ENCODE measurements around the gene OPRPN. TPM values are rescaled to one million over a fixed set of nuclear protein-coding genes. Genes with fewer than 3 reads are reported as not detected.

Gene OPRPN
- not detected for total RNA-seq
- polyA plus RNA-seq, result 0.34 TPM
- long read RNA-seq, donor 1, result 0 reads
- long read RNA-seq, donor 2, result 0 reads
- long read RNA-seq, donor 3, result 0 reads
- long read RNA-seq, donor 4, result 0 reads
- long read RNA-seq, donor 5, partial matches to known transcripts, result 0 of 1 reads
- long read RNA-seq, donor 5, other reads (novel, unspliced or antisense), result 0 of 1 reads
- long read RNA-seq, donor 6, result 0 reads
- long read RNA-seq, donor 7, result 0 reads
- long read RNA-seq, donor 8, result 0 reads
- long read RNA-seq, donor 9, result 0 reads
- long read RNA-seq, donor 10, result 0 reads

- Histone ChIP-seq H3K4me1 (ENCODE audit: control insufficient read depth in 2 of 2, insufficient read depth in 2 of 2, low read length in 2 of 2) (no peaks in the 10 kb centered on the region), H3K9me3 (ENCODE audit: control insufficient read depth in 2 of 2, insufficient read depth in 1 of 2, low read length in 1 of 2) (no peaks in the 10 kb centered on the region), H3K36me3 (ENCODE audit: control insufficient read depth in 2 of 2, insufficient read depth in 2 of 2, low read length in 1 of 2) (no peaks in the 10 kb centered on the region), H3K27ac (ENCODE audit: low read depth in 1 of 2, low read length in 1 of 2) (no peak within 1 kb of the TSS), H3K4me3 (ENCODE audit: low read length in 2 of 2) (no peak within 1 kb of the TSS), H3K27me3 (ENCODE audit: control insufficient read depth in 2 of 2, insufficient read depth in 1 of 2, low read length in 1 of 2) (no peaks in the 10 kb centered on the region)
- DNase-seq (ENCODE audit: low read depth in 6 of 9, low spot score in 9 of 9), result no peak
Observed at GRCh38 chr4:70397580-70397979, at the start of gene OPRPN. OPRPN (plus strand) TSS chr4:70397940; CDS start chr4:70399286, 1,346 bp downstream.

GRCh38 chr4:70356185-70356584, 41.6 kb upstream of the OPRPN start:
- Histone ChIP-seq H3K4me3 (ENCODE audit: low read length in 2 of 2) (no peak overlapping the region), H3K27me3 (ENCODE audit: control insufficient read depth in 2 of 2, insufficient read depth in 1 of 2, low read length in 1 of 2) (no peaks in the 10 kb centered on the region), H3K36me3 (ENCODE audit: control insufficient read depth in 2 of 2, insufficient read depth in 2 of 2, low read length in 1 of 2) (no peaks in the 10 kb centered on the region), H3K27ac (ENCODE audit: low read depth in 1 of 2, low read length in 1 of 2) (no peak overlapping the region), H3K4me1 (ENCODE audit: control insufficient read depth in 2 of 2, insufficient read depth in 2 of 2, low read length in 2 of 2) (no peaks in the 10 kb centered on the region), H3K9me3 (ENCODE audit: control insufficient read depth in 2 of 2, insufficient read depth in 1 of 2, low read length in 1 of 2) (no peaks in the 10 kb centered on the region)
- 58% methylated on average over 1 of the region's 1 CpG for WGBS
- no peak for DNase-seq (ENCODE audit: low read depth in 6 of 9, low spot score in 9 of 9)

- H3K27ac ChIP-seq (ENCODE audit: low read depth in 1 of 2, low read length in 1 of 2), result no peak overlapping the region
- H3K27me3 ChIP-seq (ENCODE audit: control insufficient read depth in 2 of 2, insufficient read depth in 1 of 2, low read length in 1 of 2), result no peaks in the 10 kb centered on the region
- no peaks in the 10 kb centered on the region for H3K36me3 ChIP-seq (ENCODE audit: control insufficient read depth in 2 of 2, insufficient read depth in 2 of 2, low read length in 1 of 2)
- 55% methylated on average over 3 of the region's 3 CpGs for WGBS
- no peak for DNase-seq (ENCODE audit: low read depth in 6 of 9, low spot score in 9 of 9)
- no peak overlapping the region for H3K4me3 ChIP-seq (ENCODE audit: low read length in 2 of 2)
- H3K9me3 ChIP-seq (ENCODE audit: control insufficient read depth in 2 of 2, insufficient read depth in 1 of 2, low read length in 1 of 2), result no peaks in the 10 kb centered on the region
- no peaks in the 10 kb centered on the region for H3K4me1 ChIP-seq (ENCODE audit: control insufficient read depth in 2 of 2, insufficient read depth in 2 of 2, low read length in 2 of 2)
Observed at GRCh38 chr4:70359115-70359661, 38.6 kb upstream of the OPRPN start.

- 68% methylated on average over 3 of the region's 3 CpGs for WGBS
- Histone ChIP-seq H3K27ac (ENCODE audit: low read depth in 1 of 2, low read length in 1 of 2) (no peak within 1 kb of the TSS), H3K36me3 (ENCODE audit: control insufficient read depth in 2 of 2, insufficient read depth in 2 of 2, low read length in 1 of 2) (no peaks in the 10 kb centered on the region), H3K4me1 (ENCODE audit: control insufficient read depth in 2 of 2, insufficient read depth in 2 of 2, low read length in 2 of 2) (no peaks in the 10 kb centered on the region), H3K9me3 (ENCODE audit: control insufficient read depth in 2 of 2, insufficient read depth in 1 of 2, low read length in 1 of 2) (no peaks in the 10 kb centered on the region), H3K4me3 (ENCODE audit: low read length in 2 of 2) (no peak within 1 kb of the TSS), H3K27me3 (ENCODE audit: control insufficient read depth in 2 of 2, insufficient read depth in 1 of 2, low read length in 1 of 2) (no peaks in the 10 kb centered on the region)
- DNase-seq (ENCODE audit: low read depth in 6 of 9, low spot score in 9 of 9), result no peak
Observed at GRCh38 chr4:70360460-70360859, 37.3 kb upstream of the OPRPN start, which contains the start of gene SMR3A. SMR3A (plus strand) TSS chr4:70360760; CDS start chr4:70362116, 1,356 bp downstream.

GRCh38 chr4:70364002-70364401, 33.7 kb upstream of the OPRPN start:
- no peak for DNase-seq (ENCODE audit: low read depth in 6 of 9, low spot score in 9 of 9)
- H3K9me3 ChIP-seq (ENCODE audit: control insufficient read depth in 2 of 2, insufficient read depth in 1 of 2, low read length in 1 of 2), result no peaks in the 10 kb centered on the region
- no peaks in the 10 kb centered on the region for H3K4me1 ChIP-seq (ENCODE audit: control insufficient read depth in 2 of 2, insufficient read depth in 2 of 2, low read length in 2 of 2)
- H3K27ac ChIP-seq (ENCODE audit: low read depth in 1 of 2, low read length in 1 of 2), result no peak overlapping the region
- no peaks in the 10 kb centered on the region for H3K36me3 ChIP-seq (ENCODE audit: control insufficient read depth in 2 of 2, insufficient read depth in 2 of 2, low read length in 1 of 2)
- H3K27me3 ChIP-seq (ENCODE audit: control insufficient read depth in 2 of 2, insufficient read depth in 1 of 2, low read length in 1 of 2), result no peaks in the 10 kb centered on the region
- WGBS, result 96% methylated on average over 5 of the region's 5 CpGs
- H3K4me3 ChIP-seq (ENCODE audit: low read length in 2 of 2), result no peak overlapping the region

- H3K27ac ChIP-seq (ENCODE audit: low read depth in 1 of 2, low read length in 1 of 2), result no peak overlapping the region
- H3K4me3 ChIP-seq (ENCODE audit: low read length in 2 of 2), result no peak overlapping the region
- no peaks in the 10 kb centered on the region for H3K4me1 ChIP-seq (ENCODE audit: control insufficient read depth in 2 of 2, insufficient read depth in 2 of 2, low read length in 2 of 2)
- no peaks in the 10 kb centered on the region for H3K27me3 ChIP-seq (ENCODE audit: control insufficient read depth in 2 of 2, insufficient read depth in 1 of 2, low read length in 1 of 2)
- 85% methylated on average over 2 of the region's 2 CpGs for WGBS
- H3K36me3 ChIP-seq (ENCODE audit: control insufficient read depth in 2 of 2, insufficient read depth in 2 of 2, low read length in 1 of 2), result no peaks in the 10 kb centered on the region
- DNase-seq (ENCODE audit: low read depth in 6 of 9, low spot score in 9 of 9), result no peak
- no peaks in the 10 kb centered on the region for H3K9me3 ChIP-seq (ENCODE audit: control insufficient read depth in 2 of 2, insufficient read depth in 1 of 2, low read length in 1 of 2)
Observed at GRCh38 chr4:70365479-70365878, 32.3 kb upstream of the OPRPN start.

- H3K4me3 ChIP-seq (ENCODE audit: low read length in 2 of 2), result no peak overlapping the region
- no peak overlapping the region for H3K27ac ChIP-seq (ENCODE audit: low read depth in 1 of 2, low read length in 1 of 2)
- no peaks in the 10 kb centered on the region for H3K36me3 ChIP-seq (ENCODE audit: control insufficient read depth in 2 of 2, insufficient read depth in 2 of 2, low read length in 1 of 2)
- H3K4me1 ChIP-seq (ENCODE audit: control insufficient read depth in 2 of 2, insufficient read depth in 2 of 2, low read length in 2 of 2), result no peaks in the 10 kb centered on the region
- H3K27me3 ChIP-seq (ENCODE audit: control insufficient read depth in 2 of 2, insufficient read depth in 1 of 2, low read length in 1 of 2), result no peaks in the 10 kb centered on the region
- 98% methylated on average over 1 of the region's 1 CpG for WGBS
- no peak for DNase-seq (ENCODE audit: low read depth in 6 of 9, low spot score in 9 of 9)
- H3K9me3 ChIP-seq (ENCODE audit: control insufficient read depth in 2 of 2, insufficient read depth in 1 of 2, low read length in 1 of 2), result no peaks in the 10 kb centered on the region
Observed at GRCh38 chr4:70367813-70368212, 29.9 kb upstream of the OPRPN start.

GRCh38 chr4:70371987-70372386, 25.8 kb upstream of the OPRPN start:
- H3K36me3 ChIP-seq (ENCODE audit: control insufficient read depth in 2 of 2, insufficient read depth in 2 of 2, low read length in 1 of 2), result no peaks in the 10 kb centered on the region
- no peak overlapping the region for H3K27ac ChIP-seq (ENCODE audit: low read depth in 1 of 2, low read length in 1 of 2)

GRCh38 chr4:70372760-70373159, 25.0 kb upstream of the OPRPN start:
- Histone ChIP-seq H3K27me3 (ENCODE audit: control insufficient read depth in 2 of 2, insufficient read depth in 1 of 2, low read length in 1 of 2) (no peaks in the 10 kb centered on the region), H3K36me3 (ENCODE audit: control insufficient read depth in 2 of 2, insufficient read depth in 2 of 2, low read length in 1 of 2) (no peaks in the 10 kb centered on the region), H3K27ac (ENCODE audit: low read depth in 1 of 2, low read length in 1 of 2) (no peak overlapping the region), H3K9me3 (ENCODE audit: control insufficient read depth in 2 of 2, insufficient read depth in 1 of 2, low read length in 1 of 2) (no peaks in the 10 kb centered on the region), H3K4me1 (ENCODE audit: control insufficient read depth in 2 of 2, insufficient read depth in 2 of 2, low read length in 2 of 2) (no peaks in the 10 kb centered on the region), H3K4me3 (ENCODE audit: low read length in 2 of 2) (no peak overlapping the region)
- WGBS, result 92% methylated on average over 3 of the region's 3 CpGs
- DNase-seq (ENCODE audit: low read depth in 6 of 9, low spot score in 9 of 9), result no peak

More at GRCh38 chr4:70371987-70372386, 25.8 kb upstream of the OPRPN start:
- no peak for DNase-seq (ENCODE audit: low read depth in 6 of 9, low spot score in 9 of 9)
- no peaks in the 10 kb centered on the region for H3K27me3 ChIP-seq (ENCODE audit: control insufficient read depth in 2 of 2, insufficient read depth in 1 of 2, low read length in 1 of 2)
- no peaks in the 10 kb centered on the region for H3K4me1 ChIP-seq (ENCODE audit: control insufficient read depth in 2 of 2, insufficient read depth in 2 of 2, low read length in 2 of 2)
- WGBS, result 95% methylated on average over 4 of the region's 4 CpGs
- H3K4me3 ChIP-seq (ENCODE audit: low read length in 2 of 2), result no peak overlapping the region
- H3K9me3 ChIP-seq (ENCODE audit: control insufficient read depth in 2 of 2, insufficient read depth in 1 of 2, low read length in 1 of 2), result no peaks in the 10 kb centered on the region
